Natural killer cell (primary cell): ENCODE results near the gene ZFYVE9. TPM values are rescaled to one million over a fixed set of nuclear protein-coding genes. Genes with fewer than 3 reads are reported as not detected.

Experiments used
- ATAC-seq, 3 donors: fragments of 150-1000 bp in 2 of 3; fragments of 200-7000 bp in 1 of 3; cut with Tn5 transposase; 1 replicate in 1 of 3; 2 replicates in 2 of 3; pipeline ENCODE4 v1.10.0; 2021; ENCODE audit warnings: mild to moderate bottlenecking in 2 of 3, moderate library complexity in 2 of 3
- DNase-seq, 2 donors: peaks; one replicate each; pipeline versions ENCODE4 v3.0.0 to v3.0.0-alpha.2; 2013 to 2021; ENCODE audit warnings: mixed read lengths in 1 of 2
- H3K27ac ChIP-seq: one replicate; pipeline ENCODE4 v1.5.1; 2013; ENCODE audit warnings: mild to moderate bottlenecking, low read length
- H3K27me3 ChIP-seq: one replicate; pipeline ENCODE4 v1.6.1; 2013; ENCODE audit warnings: low read length; ENCODE audit not compliant: control insufficient read depth, insufficient read depth
- H3K36me3 ChIP-seq: one replicate; pipeline ENCODE4 v1.6.1; 2013; ENCODE audit warnings: low read length; ENCODE audit not compliant: control insufficient read depth, insufficient read depth
- H3K4me1 ChIP-seq: one replicate; pipeline ENCODE4 v1.6.1; 2013; ENCODE audit warnings: low read length; ENCODE audit not compliant: control insufficient read depth, insufficient read depth
- H3K4me3 ChIP-seq: one replicate; pipeline ENCODE4 v1.5.1; 2013; ENCODE audit warnings: low read length
- H3K9me3 ChIP-seq: one replicate; pipeline ENCODE4 v1.6.1; 2013; ENCODE audit warnings: low read length; ENCODE audit not compliant: control insufficient read depth, insufficient read depth
- H3K27ac Mint-ChIP-seq, 2 donors: one replicate each; pipeline ENCODE4 v1.8.0; 2022; ENCODE audit warnings: mild to moderate bottlenecking in 2 of 2, mixed read lengths in 2 of 2, moderate library complexity in 1 of 2
- H3K27me3 Mint-ChIP-seq, 2 donors: one replicate each; pipeline ENCODE4 v1.8.0; 2022; ENCODE audit warnings: low read depth in 2 of 2, mixed read lengths in 2 of 2
- H3K36me3 Mint-ChIP-seq: one replicate; pipeline ENCODE4 v1.8.0; 2022; ENCODE audit warnings: mixed read lengths
- H3K4me1 Mint-ChIP-seq, 2 donors: one replicate each; pipeline ENCODE4 v1.8.0; 2022; ENCODE audit warnings: mixed read lengths in 2 of 2
- H3K4me3 Mint-ChIP-seq: one replicate; pipeline ENCODE4 v1.8.0; 2022; ENCODE audit warnings: mild to moderate bottlenecking, moderate library complexity, mixed read lengths
- H3K9me3 Mint-ChIP-seq, 2 donors: one replicate each; pipeline ENCODE4 v1.8.0; 2022; ENCODE audit warnings: mixed read lengths in 2 of 2
- CTCF ChIP-seq: fragments of 200-600 bp; IDR thresholded peaks from one replicate; pipeline ENCODE4 v1.8.0; 2022; ENCODE audit warnings: antibody characterized with exemption
- WGBS: methylation state at CpG from one replicate; pipeline ENCODE4 v1.1.7; 2013; ENCODE audit warnings: missing lambda C conversion rate; ENCODE audit not compliant: insufficient coverage; 5-methylcytosine and 5-hydroxymethylcytosine counted together
- intact Hi-C: fragments of 100-400 bp; cut with micrococcal nuclease; formaldehyde crosslinking; loops from one replicate; pipeline ENCODE4 v1.14.2; 2022
- total RNA-seq, 4 donors: library from RNA; stranded (reverse); fragments of 120-200 nt in 1 of 4; gene quantifications; one replicate each; pipeline versions ENCODE4 v1.2.3 to v1.2.4, GENCODE V29; 2013 to 2022

ZFYVE9 gene
- total RNA-seq, 3 donors from 2014 or later (not counting 1 experiment from before 2014, with no cell fraction given) = 1.1 to 2.3 (median 1.8) TPM

GRCh38 chr1:52237430-52237829, 95.5 kb downstream of the ZFYVE9 start:
- Mint-ChIP-seq H3K9me3 (no peaks in the 10 kb centered on the region), H3K4me1 (no peaks in the 10 kb centered on the region), H3K27ac (no peak overlapping the region), H3K36me3 (no peaks in the 10 kb centered on the region), H3K27me3 (peaks cover 20 to 32% of the 10 kb centered on the region in 2 donors), H3K4me3 (no peak overlapping the region)
- DNase-seq (no peak), ATAC-seq (no peak)
- no peak overlapping the region for H3K4me3 ChIP-seq
- intact Hi-C loops = no loop called here
- no peaks in the 10 kb centered on the region for H3K9me3 ChIP-seq
- peaks cover 7% of the 10 kb centered on the region for H3K27me3 ChIP-seq
- 50% methylated on average over 1 of the region's 1 CpG for WGBS
- no peak for TF ChIP-seq CTCF
- H3K27ac ChIP-seq = no peak overlapping the region
- no peaks in the 10 kb centered on the region for H3K36me3 ChIP-seq
- H3K4me1 ChIP-seq = no peaks in the 10 kb centered on the region

- Mint-ChIP-seq H3K27ac (no peak overlapping the region), H3K27me3 (peaks cover 20 to 32% of the 10 kb centered on the region in 2 donors), H3K9me3 (no peaks in the 10 kb centered on the region), H3K36me3 (no peaks in the 10 kb centered on the region), H3K4me1 (no peaks in the 10 kb centered on the region), H3K4me3 (no peak overlapping the region)
- WGBS = 86% methylated on average over 2 of the region's 2 CpGs
- H3K27me3 ChIP-seq = peaks cover 7% of the 10 kb centered on the region
- no peaks in the 10 kb centered on the region for H3K9me3 ChIP-seq
- DNase-seq = no peak
- no peak for ATAC-seq
- H3K4me3 ChIP-seq = no peak overlapping the region
- intact Hi-C loops = no loop called here
- no peaks in the 10 kb centered on the region for H3K4me1 ChIP-seq
- no peaks in the 10 kb centered on the region for H3K36me3 ChIP-seq
- H3K27ac ChIP-seq = no peak overlapping the region
- TF ChIP-seq CTCF = no peak
Observed at GRCh38 chr1:52238474-52238873, 96.6 kb downstream of the ZFYVE9 start.

- no peak for TF ChIP-seq CTCF
- Histone ChIP-seq H3K4me3 (no peak overlapping the region), H3K27me3 (peaks cover 7% of the 10 kb centered on the region), H3K27ac (no peak overlapping the region), H3K9me3 (no peaks in the 10 kb centered on the region), H3K36me3 (no peaks in the 10 kb centered on the region), H3K4me1 (no peaks in the 10 kb centered on the region)
- H3K27ac Mint-ChIP-seq = no peak overlapping the region
- ATAC-seq = no peak
- H3K36me3 Mint-ChIP-seq = no peaks in the 10 kb centered on the region
- H3K9me3 Mint-ChIP-seq = no peaks in the 10 kb centered on the region
- H3K4me1 Mint-ChIP-seq = no peaks in the 10 kb centered on the region
- DNase-seq = no peak
- WGBS = 84% methylated on average over 3 of the region's 3 CpGs
- intact Hi-C loops = no loop called here
- no peak overlapping the region for H3K4me3 Mint-ChIP-seq
- peaks cover 20 to 29% of the 10 kb centered on the region in 2 donors for H3K27me3 Mint-ChIP-seq
Observed at GRCh38 chr1:52238887-52239707, 97.2 kb downstream of the ZFYVE9 start.

DNA sequence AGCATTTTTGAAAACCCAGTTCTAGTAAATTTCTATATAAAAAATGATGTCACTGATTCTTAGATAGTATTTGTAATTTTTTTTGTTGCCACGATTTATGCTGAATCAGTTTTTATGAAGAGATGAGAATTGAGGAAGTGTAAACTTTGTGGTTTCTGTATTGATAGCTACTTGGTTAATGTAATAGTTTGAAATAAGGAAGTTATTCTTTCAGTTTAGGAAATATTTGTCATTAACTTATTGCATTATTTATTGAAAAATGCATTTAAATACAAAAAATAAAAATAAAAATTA, 97.8 kb downstream of the ZFYVE9 start:
- Histone ChIP-seq H3K4me1 (no peaks in the 10 kb centered on the region), H3K9me3 (no peaks in the 10 kb centered on the region), H3K36me3 (no peaks in the 10 kb centered on the region), H3K4me3 (no peak overlapping the region), H3K27ac (no peak overlapping the region), H3K27me3 (peaks cover 7% of the 10 kb centered on the region)
- intact Hi-C loops = no loop called here
- 0% methylated on average over 1 of the region's 1 CpG for WGBS
- Mint-ChIP-seq H3K36me3 (no peaks in the 10 kb centered on the region), H3K4me1 (no peaks in the 10 kb centered on the region), H3K9me3 (no peaks in the 10 kb centered on the region), H3K27ac (no peak overlapping the region), H3K4me3 (no peak overlapping the region), H3K27me3 (peaks cover 20 to 23% of the 10 kb centered on the region in 2 donors)
- peak in 1 of 3 donors; percentile 56 for ATAC-seq
- no peak for DNase-seq
- TF ChIP-seq CTCF = no peak
